SJCRH30 (cell line): Measurements from ENCODE around the gene FAR2. TPM values are rescaled to one million over a fixed set of nuclear protein-coding genes. Genes with fewer than 3 reads are reported as not detected.
A peak's percentile ranks its signal among the peaks of the same experiment; 100 is the strongest.

ENCODE experiments used
- DNase-seq, 2 experiments: peaks; one replicate each; pipeline ENCODE4 v3.0.0-alpha.2; 2015 to 2020
- H3K27ac ChIP-seq: fragments of 250-450 bp; sonication (Bioruptor Pico); 2 replicates; pipeline ENCODE4 v1.5.1; 2020; ENCODE audit warnings: mild to moderate bottlenecking, moderate library complexity
- H3K27me3 ChIP-seq: fragments of 250-450 bp; sonication (Bioruptor Pico); 2 replicates; pipeline ENCODE4 v1.5.1; 2020; ENCODE audit warnings: mild to moderate bottlenecking, moderate library complexity
- H3K36me3 ChIP-seq: fragments of 250-450 bp; sonication (Bioruptor Pico); 2 replicates; pipeline ENCODE4 v1.5.1; 2020; ENCODE audit warnings: mild to moderate bottlenecking, moderate library complexity
- H3K4me1 ChIP-seq: fragments of 250-450 bp; sonication (Bioruptor Pico); 2 replicates; pipeline ENCODE4 v1.5.1; 2020; ENCODE audit warnings: mild to moderate bottlenecking, moderate library complexity
- H3K4me3 ChIP-seq: fragments of 250-450 bp; sonication (Bioruptor Pico); 2 replicates; pipeline ENCODE4 v1.5.1; 2020; ENCODE audit warnings: mild to moderate bottlenecking, moderate library complexity
- H3K9me3 ChIP-seq: fragments of 250-450 bp; sonication (Bioruptor Pico); replicated peaks from 2 replicates; pipeline ENCODE4 v1.5.1; 2020; ENCODE audit warnings: mild to moderate bottlenecking, moderate library complexity
- total RNA-seq: library from RNA; depleted of rRNA; stranded (reverse); fragments of >200 nt; shearing (Covaris generic); gene quantifications from 2 replicates; pipeline ENCODE4 v1.2.3, GENCODE V29; 2014

Gene FAR2
- total RNA-seq, 1 experiment from 2014 or later = 19.1 TPM

DNA sequence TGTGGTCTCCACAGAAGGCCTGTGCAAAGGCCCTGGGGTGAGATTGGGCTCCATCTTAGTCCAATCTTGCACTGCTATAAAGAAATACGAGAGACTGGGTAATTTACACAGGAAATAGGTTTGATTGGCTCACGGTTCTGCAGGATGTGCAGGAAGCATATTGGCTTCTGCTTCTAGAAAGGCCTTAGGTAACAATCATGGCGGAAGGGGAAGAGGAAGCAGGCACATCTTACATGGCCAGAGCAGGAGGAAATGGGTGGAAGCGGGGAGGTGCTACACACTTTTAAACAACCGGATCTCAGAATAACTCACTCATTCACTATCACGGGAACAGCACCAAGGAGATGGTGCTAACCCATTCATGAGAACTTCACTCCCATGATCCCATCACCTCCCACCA, 55.4 kb downstream of the FAR2 start:
- Histone ChIP-seq H3K27ac (no peak overlapping the region), H3K4me3 (no peak overlapping the region), H3K4me1 (peaks cover 14% of the 10 kb centered on the region; the same call in 1 of the 2 replicates), H3K9me3 (no peaks in the 10 kb centered on the region), H3K36me3 (no peaks in the 10 kb centered on the region), H3K27me3 (no peaks in the 10 kb centered on the region)
- no peak for DNase-seq

DNA sequence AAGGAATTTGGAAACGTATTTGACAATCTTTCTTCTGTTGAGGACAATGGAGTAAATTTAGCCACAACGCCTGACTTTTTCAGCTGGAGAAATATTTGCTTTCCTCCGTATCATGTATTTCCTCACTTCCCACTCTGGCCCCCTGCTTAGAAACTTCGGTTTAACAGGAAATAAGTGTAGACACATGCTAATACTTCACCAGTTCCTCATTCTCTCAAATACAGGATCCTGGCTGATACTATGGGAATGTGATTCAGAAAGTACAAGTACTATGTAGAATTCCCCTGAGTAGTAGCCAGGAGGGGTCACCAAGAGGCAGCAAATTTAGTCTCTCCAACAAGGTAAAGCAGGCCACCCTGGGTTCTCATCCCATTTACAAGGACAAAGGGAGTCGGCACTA, 58.0 kb downstream of the FAR2 start:
- Histone ChIP-seq H3K27ac (no peak overlapping the region), H3K4me1 (peaks cover 14% of the 10 kb centered on the region; the same call in 1 of the 2 replicates), H3K36me3 (no peaks in the 10 kb centered on the region), H3K27me3 (no peaks in the 10 kb centered on the region), H3K9me3 (no peaks in the 10 kb centered on the region), H3K4me3 (no peak overlapping the region)
- no peak for DNase-seq

DNA sequence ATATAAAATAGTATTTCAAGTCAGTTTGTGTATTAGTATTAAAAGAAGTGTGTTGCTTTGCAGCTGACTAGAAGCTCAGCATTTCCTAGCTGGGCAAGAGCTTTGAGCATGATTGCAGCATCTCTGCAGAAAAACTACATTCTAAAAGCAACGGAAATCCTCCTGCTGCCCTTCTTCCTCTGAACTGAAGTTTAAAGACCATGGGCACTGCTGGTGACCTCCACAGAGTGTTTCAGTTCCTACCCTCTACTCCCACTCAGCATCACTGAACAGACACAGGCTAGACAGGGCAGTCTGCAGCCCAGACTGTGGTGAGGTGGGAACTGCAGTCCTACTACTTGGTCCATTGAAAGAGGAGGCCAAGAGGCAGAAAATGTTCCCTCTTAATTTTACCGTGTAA, 59.0 kb downstream of the FAR2 start:
- Histone ChIP-seq H3K27ac (no peak overlapping the region), H3K4me1 (peaks cover 14% of the 10 kb centered on the region; the same call in 1 of the 2 replicates), H3K27me3 (no peaks in the 10 kb centered on the region), H3K9me3 (no peaks in the 10 kb centered on the region), H3K4me3 (no peak overlapping the region), H3K36me3 (no peaks in the 10 kb centered on the region)
- no peak for DNase-seq

DNA sequence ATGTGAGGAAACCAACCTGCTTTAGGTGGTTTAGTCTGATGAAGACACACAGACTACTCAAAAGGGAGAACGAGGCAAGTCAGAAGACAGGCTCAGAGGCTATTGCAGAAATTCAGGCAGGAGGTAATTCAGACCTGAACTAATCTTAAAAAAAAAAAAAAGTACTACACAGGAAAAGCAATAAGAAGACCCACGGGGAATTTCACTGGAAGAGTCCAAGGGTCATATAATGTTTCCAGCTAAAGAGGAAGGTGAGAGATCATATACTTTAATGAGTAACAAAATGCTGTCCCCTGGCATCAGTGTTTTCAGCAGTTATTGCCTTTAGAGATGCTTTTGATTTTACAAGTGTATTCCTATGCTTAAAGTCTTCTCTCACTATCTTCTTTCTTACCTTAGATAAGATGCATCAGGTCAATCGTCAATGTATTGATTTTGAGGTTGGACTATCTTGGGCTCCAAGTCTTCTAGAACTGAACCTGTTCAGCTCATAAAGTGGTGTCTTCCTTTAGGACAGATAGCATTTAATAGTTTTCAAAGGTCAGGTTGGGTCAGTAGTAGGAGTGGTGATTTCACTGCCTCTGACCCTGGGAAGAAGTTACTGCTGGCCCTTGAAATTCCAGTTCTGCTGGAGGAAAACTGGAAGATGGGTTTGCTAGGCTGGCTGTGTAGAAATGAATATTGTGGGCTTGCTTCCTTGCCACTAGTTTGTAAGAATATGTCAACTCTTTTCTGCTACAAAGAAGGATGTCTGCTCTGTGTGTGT, 60.0 kb downstream of the FAR2 start:
- H3K36me3 ChIP-seq = no peaks in the 10 kb centered on the region
- H3K27ac ChIP-seq = 0 out of 2 replicates have a peak overlapping the region, but pooled peaks have one; percentile 8
- no peaks in the 10 kb centered on the region for H3K9me3 ChIP-seq
- DNase-seq = no peak
- H3K4me1 ChIP-seq = peaks cover 14% of the 10 kb centered on the region; the same call in 1 of the 2 replicates
- no peaks in the 10 kb centered on the region for H3K27me3 ChIP-seq
- no peak overlapping the region for H3K4me3 ChIP-seq

DNA sequence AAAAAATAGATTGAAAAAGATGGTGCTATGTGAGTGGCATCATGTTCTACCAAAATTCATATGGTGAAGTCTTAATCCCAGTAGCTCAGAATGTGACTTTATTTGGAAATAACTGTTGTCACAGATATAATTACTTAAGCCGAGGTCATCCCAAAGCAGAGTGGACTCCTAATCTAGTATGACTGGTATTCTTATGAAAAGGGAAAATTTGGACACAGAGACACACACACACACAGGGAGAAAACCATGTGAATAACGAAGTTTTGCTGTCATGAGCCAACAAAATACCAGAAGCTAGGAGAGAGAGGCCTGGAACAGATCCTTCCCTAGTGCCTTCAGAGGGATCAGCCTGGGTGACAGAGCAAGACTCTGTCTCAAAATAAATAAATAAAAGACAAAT, 62.6 kb downstream of the FAR2 start:
- H3K4me3 ChIP-seq = no peak overlapping the region
- H3K27ac ChIP-seq = no peak overlapping the region
- no peaks in the 10 kb centered on the region for H3K27me3 ChIP-seq
- no peaks in the 10 kb centered on the region for H3K36me3 ChIP-seq
- DNase-seq = no peak
- peaks cover 14% of the 10 kb centered on the region; the same call in 1 of the 2 replicates for H3K4me1 ChIP-seq
- no peaks in the 10 kb centered on the region for H3K9me3 ChIP-seq

DNA sequence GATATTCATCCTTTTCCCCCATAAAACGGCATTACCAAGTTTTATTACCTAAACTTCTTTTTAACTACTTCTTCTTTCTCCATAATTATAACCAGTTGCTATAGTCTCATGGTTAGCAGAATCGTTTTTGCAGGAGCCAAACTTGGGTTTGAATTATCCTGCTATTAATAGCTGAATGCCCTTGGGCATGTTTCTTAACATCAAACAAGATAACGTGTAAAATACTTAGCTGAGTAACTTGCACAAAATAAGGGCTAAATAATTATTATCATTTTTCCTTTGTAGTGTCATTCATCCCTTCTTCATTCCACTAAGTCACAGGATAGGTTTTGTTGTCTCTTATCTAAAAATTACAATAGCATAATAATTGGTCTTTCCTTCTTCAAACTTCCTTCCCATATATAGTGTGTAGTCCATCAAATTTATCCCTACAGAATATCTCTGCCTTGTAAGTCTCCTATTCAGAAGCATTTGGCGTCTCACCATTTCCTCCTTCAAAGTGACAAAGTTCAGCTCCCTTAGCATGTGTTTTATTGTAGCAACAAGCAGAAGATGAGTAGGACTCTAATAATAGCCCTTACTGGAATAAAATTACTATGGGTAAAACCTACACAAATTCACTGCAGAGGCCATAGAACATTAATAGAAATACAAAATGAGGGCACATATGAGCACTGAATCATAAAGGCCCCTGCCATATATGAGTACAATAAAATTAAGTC, 63.8 kb downstream of the FAR2 start:
- Histone ChIP-seq H3K9me3 (no peaks in the 10 kb centered on the region), H3K4me1 (peaks cover 14% of the 10 kb centered on the region; the same call in 1 of the 2 replicates), H3K27me3 (no peaks in the 10 kb centered on the region), H3K4me3 (no peak overlapping the region), H3K36me3 (no peaks in the 10 kb centered on the region), H3K27ac (no peak overlapping the region)
- DNase-seq = no peak

DNA sequence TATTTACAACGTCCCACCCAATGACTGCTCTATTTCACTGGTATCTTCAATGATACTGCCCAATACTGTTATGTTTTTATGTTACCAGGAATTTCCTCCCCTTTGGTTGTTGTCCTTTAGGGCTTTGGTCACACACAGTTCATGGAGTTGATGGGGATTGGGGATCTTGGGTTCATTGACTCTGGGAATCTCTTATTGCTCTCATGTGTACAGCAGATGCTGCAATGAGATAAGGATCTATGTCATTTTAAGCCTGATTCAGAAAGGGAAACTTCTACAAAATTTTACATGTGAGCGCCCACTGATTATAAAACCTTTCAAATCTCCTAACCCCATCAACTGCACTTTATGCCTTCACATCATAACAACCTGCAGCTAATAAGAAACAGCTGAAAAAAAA, 67.2 kb downstream of the FAR2 start:
- Histone ChIP-seq H3K27ac (no peak overlapping the region), H3K27me3 (no peaks in the 10 kb centered on the region), H3K36me3 (no peaks in the 10 kb centered on the region), H3K4me1 (no peaks in the 10 kb centered on the region), H3K9me3 (no peaks in the 10 kb centered on the region), H3K4me3 (no peak overlapping the region)
- no peak for DNase-seq

DNA sequence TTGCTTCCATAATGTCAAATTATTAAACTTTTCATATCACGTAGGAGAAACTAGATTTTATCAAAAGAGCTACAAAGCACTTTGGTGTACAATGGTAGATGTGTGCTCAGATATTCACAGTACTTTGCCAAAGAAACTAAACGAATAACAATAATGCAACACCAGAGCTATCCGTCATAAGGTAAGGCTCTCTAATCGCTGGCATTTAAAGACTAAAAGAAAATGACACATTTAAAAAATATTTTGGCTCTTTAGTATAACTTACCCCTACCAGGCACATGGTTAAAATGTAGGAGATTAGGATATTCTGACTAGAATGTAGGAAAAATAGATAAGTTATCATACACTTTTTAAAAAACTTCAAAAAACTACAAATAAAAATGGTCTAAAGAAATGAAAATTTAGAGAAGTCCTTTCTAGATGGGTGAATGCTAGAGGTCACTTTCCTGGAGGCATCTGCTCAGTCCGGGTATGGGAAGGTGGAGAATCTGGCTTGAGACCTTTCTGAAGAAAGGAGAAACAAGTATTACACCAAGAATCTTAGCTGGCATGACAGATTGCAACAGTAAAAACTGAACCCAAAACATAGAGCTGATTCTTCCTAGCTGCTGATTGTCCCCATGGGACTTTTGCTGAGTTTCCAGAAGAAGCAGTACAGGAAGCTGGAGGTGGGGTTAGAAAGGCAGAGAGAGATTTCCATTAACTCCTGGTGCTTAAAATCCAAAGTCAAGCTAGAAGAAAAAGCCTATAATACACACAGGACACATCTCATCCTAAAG, 67.9 kb downstream of the FAR2 start:
- Histone ChIP-seq H3K27ac (no peak overlapping the region), H3K36me3 (no peaks in the 10 kb centered on the region), H3K4me1 (no peaks in the 10 kb centered on the region), H3K4me3 (no peak overlapping the region), H3K9me3 (no peaks in the 10 kb centered on the region), H3K27me3 (no peaks in the 10 kb centered on the region)
- DNase-seq = no peak

DNA sequence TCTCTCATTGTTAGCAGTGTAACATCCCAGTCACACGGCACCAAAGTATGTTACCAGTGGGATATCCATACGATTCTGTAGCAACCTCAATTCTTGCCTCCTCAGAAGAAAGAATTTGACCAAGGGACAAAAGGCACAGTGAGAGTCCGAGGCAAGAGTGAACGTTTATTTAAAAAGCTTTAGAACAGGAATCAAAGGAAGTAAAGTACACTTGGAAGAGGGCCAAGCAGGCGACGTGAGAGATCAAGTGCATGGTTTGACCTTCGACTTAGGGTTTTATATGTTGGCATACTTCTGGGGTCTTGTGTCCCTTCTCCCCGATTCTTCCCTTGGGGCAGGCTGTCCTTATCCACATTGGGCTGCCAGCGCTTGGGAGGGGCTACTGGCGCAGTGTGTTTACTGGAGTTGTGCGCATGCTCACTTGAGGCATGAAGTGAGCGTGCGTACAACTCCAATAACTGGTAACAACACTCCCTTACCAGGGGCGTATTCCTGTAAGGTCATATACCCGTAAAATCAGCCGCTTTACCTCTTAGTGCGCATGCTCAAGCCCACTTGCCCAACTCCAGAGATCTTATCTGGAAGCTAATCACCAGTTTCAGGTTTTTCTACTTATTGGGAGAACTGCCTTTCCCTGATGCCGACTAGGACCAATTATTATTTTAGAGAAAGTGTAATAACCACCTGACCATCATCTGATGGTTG, 71.7 kb downstream of the FAR2 start:
- Histone ChIP-seq H3K27me3 (no peaks in the 10 kb centered on the region), H3K9me3 (no peaks in the 10 kb centered on the region), H3K36me3 (no peaks in the 10 kb centered on the region), H3K4me3 (no peak overlapping the region), H3K4me1 (peaks cover 3% of the 10 kb centered on the region; the same call in 1 of the 2 replicates), H3K27ac (no peak overlapping the region)
- DNase-seq = no peak

DNA sequence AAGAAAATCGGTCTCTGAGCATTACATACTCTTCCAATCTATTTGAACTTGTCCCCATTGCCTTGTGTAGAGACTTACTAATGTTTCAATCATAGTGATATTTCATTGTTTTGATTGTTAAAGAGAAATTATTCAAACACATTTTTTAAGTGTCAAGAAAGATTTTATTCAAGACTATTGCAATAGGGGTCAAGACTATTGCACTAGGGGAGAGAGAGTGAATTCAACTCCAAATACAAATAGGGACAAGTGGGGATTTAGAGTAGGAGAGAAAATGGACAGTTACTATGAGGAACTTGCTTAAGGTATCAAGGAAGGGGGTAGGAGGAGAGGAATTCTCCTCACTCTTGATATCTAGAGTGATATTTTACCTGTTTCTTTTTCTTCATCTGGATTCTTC, 73.1 kb downstream of the FAR2 start:
- Histone ChIP-seq H3K4me1 (peaks cover 3% of the 10 kb centered on the region; the same call in 1 of the 2 replicates), H3K9me3 (no peaks in the 10 kb centered on the region), H3K4me3 (no peak overlapping the region), H3K27me3 (no peaks in the 10 kb centered on the region), H3K36me3 (no peaks in the 10 kb centered on the region), H3K27ac (no peak overlapping the region)
- no peak for DNase-seq

DNA sequence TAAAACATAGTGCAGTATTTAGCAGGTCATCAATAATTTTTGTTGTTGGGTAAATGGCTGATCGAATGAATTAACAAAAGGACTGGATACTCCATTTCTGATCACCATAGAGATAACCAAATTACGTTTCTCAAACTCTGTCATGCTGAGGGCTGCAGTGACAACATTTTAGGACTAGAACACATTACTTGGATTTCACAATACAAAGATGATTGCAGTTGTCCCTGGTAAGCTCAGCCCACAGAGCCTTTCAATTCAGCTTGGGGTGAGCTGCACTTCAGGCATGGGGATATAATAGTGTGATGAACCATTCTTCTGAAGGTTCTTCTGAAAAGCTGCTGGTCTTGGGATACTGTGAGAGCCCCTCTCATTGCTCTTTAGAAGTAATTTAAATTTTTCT, 74.3 kb downstream of the FAR2 start:
- DNase-seq = no peak
- Histone ChIP-seq H3K4me1 (peaks cover 3% of the 10 kb centered on the region; the same call in 1 of the 2 replicates), H3K36me3 (no peaks in the 10 kb centered on the region), H3K4me3 (no peak overlapping the region), H3K27ac (no peak overlapping the region), H3K27me3 (no peaks in the 10 kb centered on the region), H3K9me3 (no peaks in the 10 kb centered on the region)

DNA sequence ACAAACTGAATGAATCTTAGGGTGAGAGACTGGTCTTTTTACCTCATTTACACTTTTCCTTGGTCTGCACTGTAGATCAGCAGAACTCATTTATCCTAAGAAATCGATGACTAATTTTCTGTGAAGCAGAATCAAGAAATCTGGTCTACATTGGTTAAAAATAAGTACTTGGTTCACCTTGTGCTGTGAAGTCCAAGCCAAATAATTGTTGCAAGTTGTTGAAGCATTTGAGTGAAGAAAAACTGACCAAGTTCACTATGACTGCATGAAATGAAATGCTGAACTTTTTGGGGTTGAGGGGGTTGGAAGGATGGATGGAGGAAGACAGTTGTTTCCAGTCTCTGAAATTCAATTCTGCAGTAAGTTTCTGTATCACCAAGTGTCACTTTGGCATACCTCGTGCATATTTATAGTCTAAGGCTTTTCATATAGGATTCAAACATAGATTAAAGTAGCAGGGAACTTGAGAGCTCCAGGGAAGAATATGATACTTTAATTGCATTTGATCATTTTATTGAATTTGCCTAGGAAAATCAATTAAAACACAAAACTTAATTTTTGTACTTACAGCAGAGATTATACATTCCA, 75.0 kb downstream of the FAR2 start:
- Histone ChIP-seq H3K9me3 (no peaks in the 10 kb centered on the region), H3K4me1 (peaks cover 3% of the 10 kb centered on the region; the same call in 1 of the 2 replicates), H3K4me3 (no peak overlapping the region), H3K27me3 (no peaks in the 10 kb centered on the region), H3K36me3 (no peaks in the 10 kb centered on the region), H3K27ac (no peak overlapping the region)
- no peak for DNase-seq

DNA sequence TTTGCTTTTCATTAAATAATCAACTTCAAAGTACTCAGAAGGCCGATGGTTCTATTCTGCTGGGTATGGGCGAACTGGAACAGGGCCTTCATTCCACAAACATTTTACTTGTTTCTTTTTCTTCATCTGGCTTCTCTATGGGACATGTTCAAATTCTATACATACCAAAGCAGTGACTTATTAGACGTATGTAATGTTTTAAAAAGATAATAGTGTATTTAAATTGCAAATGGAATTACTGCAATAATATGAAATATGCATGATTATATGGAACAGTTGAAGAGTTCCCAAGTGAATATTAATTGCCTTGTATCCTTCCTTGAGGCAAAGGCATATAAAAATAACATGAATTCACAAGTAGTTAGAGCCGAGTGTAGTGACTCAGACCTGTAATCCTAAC, 75.5 kb downstream of the FAR2 start:
- H3K4me1 ChIP-seq = peaks cover 3% of the 10 kb centered on the region; the same call in 1 of the 2 replicates
- no peak overlapping the region for H3K4me3 ChIP-seq
- H3K27me3 ChIP-seq = no peaks in the 10 kb centered on the region
- DNase-seq = no peak
- no peaks in the 10 kb centered on the region for H3K9me3 ChIP-seq
- H3K27ac ChIP-seq = no peak overlapping the region
- no peaks in the 10 kb centered on the region for H3K36me3 ChIP-seq

DNA sequence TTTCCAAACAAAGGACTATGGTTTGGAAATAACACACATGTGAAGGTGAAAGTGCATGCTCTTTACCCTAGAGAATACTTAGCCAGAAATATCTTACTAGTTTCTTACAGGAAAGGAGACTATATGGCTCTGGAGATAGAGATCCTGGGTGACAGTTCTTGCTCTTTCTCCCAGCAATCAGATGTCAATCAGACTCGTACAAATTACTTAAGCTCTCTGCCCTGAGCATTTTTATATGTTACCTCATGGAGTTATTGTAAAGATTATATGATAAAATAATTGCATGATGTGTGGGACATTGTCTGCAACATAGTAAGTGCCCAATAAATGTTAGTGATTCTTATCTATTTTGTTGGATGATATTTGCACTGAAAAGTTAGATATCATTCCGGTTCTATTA, 76.8 kb downstream of the FAR2 start:
- no peak for DNase-seq
- no peaks in the 10 kb centered on the region for H3K27me3 ChIP-seq
- no peak overlapping the region for H3K4me3 ChIP-seq
- no peak overlapping the region for H3K27ac ChIP-seq
- no peaks in the 10 kb centered on the region for H3K36me3 ChIP-seq
- no peaks in the 10 kb centered on the region for H3K9me3 ChIP-seq
- H3K4me1 ChIP-seq = peaks cover 3% of the 10 kb centered on the region; the same call in 1 of the 2 replicates
